Measurements from ENCODE around the gene MAGI1. TPM values are rescaled to one million over a fixed set of nuclear protein-coding genes. Genes with fewer than 3 reads are reported as not detected.

Gene MAGI1
- total and polyA plus RNA-seq, 2 donors (not counting 1 experiment from before 2014, with no cell fraction given) = 0.10 to 0.22 TPM

DNA sequence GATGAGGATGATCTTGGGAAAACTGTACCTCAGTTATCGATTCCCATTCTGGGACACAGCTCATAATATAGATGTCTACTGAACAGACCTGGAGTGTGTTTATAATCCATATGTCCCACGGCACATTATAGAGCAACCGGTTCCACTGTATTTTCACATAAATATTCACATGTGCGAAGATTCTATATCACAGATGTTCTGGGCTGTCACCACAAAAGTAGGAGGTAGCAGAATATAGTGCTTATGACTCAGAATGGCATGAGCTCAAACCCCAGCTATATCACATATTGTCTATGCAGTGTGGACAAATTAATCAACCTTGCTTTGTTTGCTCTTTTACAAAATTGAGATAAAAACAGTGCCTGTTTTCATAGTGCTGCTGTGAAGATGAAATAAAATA, 710.6 kb downstream of the MAGI1 start:
- no peaks in the 10 kb centered on the region for H3K27me3 ChIP-seq (replicated peaks in 1 of 4; ENCODE audit: control extremely low read depth in 1 of 4, control insufficient read depth in 3 of 4, insufficient read depth in 4 of 4, low read length in 3 of 4)
- H2AFZ ChIP-seq (ENCODE audit: insufficient read depth, low read depth, low read length, poor library complexity, severe bottlenecking) = no peak overlapping the region
- ChIA-PET POLR2A (no interaction called here), CTCF (interaction anchor here (0.6 kb wide), 1 partner anchor 25 kb away, joined by 3 read pairs; no protein-coding TSS in a partner anchor)
- DNase-seq (no peak), ATAC-seq (ENCODE audit: low read depth) (no peak)
- no peaks in the 10 kb centered on the region for H3K36me3 ChIP-seq (replicated peaks in 1 of 2; ENCODE audit: control extremely low read depth in 1 of 2, control insufficient read depth in 1 of 2, extremely low read depth in 1 of 2, insufficient read depth in 2 of 2, low read length in 1 of 2)
- H3K27ac Mint-ChIP-seq = no peak overlapping the region
- TF ChIP-seq EZH2 (IDR thresholded peaks at IDR 0.05; ENCODE audit: borderline replicate concordance, insufficient read depth, low read depth, low read length, poor library complexity, severe bottlenecking) = no peak
- TF ChIP-seq, protein P1, sequence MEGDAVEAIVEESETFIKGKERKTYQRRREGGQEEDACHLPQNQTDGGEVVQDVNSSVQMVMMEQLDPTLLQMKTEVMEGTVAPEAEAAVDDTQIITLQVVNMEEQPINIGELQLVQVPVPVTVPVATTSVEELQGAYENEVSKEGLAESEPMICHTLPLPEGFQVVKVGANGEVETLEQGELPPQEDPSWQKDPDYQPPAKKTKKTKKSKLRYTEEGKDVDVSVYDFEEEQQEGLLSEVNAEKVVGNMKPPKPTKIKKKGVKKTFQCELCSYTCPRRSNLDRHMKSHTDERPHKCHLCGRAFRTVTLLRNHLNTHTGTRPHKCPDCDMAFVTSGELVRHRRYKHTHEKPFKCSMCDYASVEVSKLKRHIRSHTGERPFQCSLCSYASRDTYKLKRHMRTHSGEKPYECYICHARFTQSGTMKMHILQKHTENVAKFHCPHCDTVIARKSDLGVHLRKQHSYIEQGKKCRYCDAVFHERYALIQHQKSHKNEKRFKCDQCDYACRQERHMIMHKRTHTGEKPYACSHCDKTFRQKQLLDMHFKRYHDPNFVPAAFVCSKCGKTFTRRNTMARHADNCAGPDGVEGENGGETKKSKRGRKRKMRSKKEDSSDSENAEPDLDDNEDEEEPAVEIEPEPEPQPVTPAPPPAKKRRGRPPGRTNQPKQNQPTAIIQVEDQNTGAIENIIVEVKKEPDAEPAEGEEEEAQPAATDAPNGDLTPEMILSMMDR (IDR thresholded peaks at IDR 0.05) = no peak
- no peaks in the 10 kb centered on the region for H3K27me3 Mint-ChIP-seq
- H3K4me2 ChIP-seq (replicated peaks; ENCODE audit: low read depth, low read length, poor library complexity, severe bottlenecking) = no peak overlapping the region
- 100% methylated on average over 1 of the region's 4 CpGs for WGBS (ENCODE audit: insufficient coverage)
- no peaks in the 10 kb centered on the region for H3K4me1 Mint-ChIP-seq
- no peaks in the 10 kb centered on the region for H3K4me1 ChIP-seq (ENCODE audit: control insufficient read depth in 2 of 2, insufficient read depth in 2 of 2, low read length in 2 of 2)
- H3K4me3 ChIP-seq (ENCODE audit: control extremely low read depth in 1 of 5, extremely low read depth in 1 of 5, insufficient read depth in 1 of 5, low read depth in 2 of 5, low read length in 4 of 5) = no peak overlapping the region
- no peaks in the 10 kb centered on the region for H3K79me2 ChIP-seq (ENCODE audit: control insufficient read depth, insufficient read depth, low read length)
- H3K27ac ChIP-seq (ENCODE audit: low read length in 2 of 2) = no peak overlapping the region
- peaks cover 2% of the 10 kb centered on the region for H3K9me3 Mint-ChIP-seq (ENCODE audit: insufficient read depth)
- intact Hi-C loops (cut with micrococcal nuclease) = no loop called here
- H4K20me1 ChIP-seq (ENCODE audit: control insufficient read depth, insufficient read depth, low read length, poor library complexity, severe bottlenecking) = no peaks in the 10 kb centered on the region
- peaks cover 0 to 4% (median 0%) of the 10 kb centered on the region in 3 donors for H3K9me3 ChIP-seq (ENCODE audit: control extremely low read depth in 1 of 3, control insufficient read depth in 2 of 3, insufficient read depth in 1 of 3, low read length in 2 of 3)
- no peak overlapping the region for H3K4me3 Mint-ChIP-seq
- H3K9ac ChIP-seq (ENCODE audit: low read length) = no peak overlapping the region

DNA sequence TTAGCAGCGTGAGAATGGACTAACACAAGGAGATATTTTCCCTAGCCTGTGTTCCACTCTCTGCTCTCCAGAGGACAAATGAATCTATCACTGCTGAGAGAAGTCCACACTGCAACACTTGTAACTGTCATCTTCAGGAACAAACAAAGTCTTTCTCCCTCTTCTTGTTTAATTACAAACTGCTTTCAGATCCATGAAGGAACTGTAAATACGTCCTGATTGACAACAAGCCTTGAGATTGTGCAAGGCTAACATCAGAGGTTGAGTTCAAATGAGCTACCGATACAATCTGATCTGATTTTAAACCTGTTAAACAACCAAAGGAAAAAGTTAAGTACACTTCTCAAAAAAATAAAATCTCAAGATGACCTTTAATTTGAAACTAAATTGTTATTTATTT, 712.1 kb downstream of the MAGI1 start:
- H3K4me3 Mint-ChIP-seq = no peak overlapping the region
- Histone ChIP-seq H3K9me3 (ENCODE audit: control extremely low read depth in 1 of 3, control insufficient read depth in 2 of 3, insufficient read depth in 1 of 3, low read length in 2 of 3) (peaks cover 0 to 11% (median 0%) of the 10 kb centered on the region in 3 donors), H3K27ac (ENCODE audit: low read length in 2 of 2) (no peak overlapping the region), H3K9ac (ENCODE audit: low read length) (no peak overlapping the region), H3K4me2 (replicated peaks; ENCODE audit: low read depth, low read length, poor library complexity, severe bottlenecking) (no peak overlapping the region), H3K79me2 (ENCODE audit: control insufficient read depth, insufficient read depth, low read length) (no peaks in the 10 kb centered on the region), H4K20me1 (ENCODE audit: control insufficient read depth, insufficient read depth, low read length, poor library complexity, severe bottlenecking) (no peaks in the 10 kb centered on the region), H3K4me1 (ENCODE audit: control insufficient read depth in 2 of 2, insufficient read depth in 2 of 2, low read length in 2 of 2) (no peaks in the 10 kb centered on the region), H3K4me3 (ENCODE audit: control extremely low read depth in 1 of 5, extremely low read depth in 1 of 5, insufficient read depth in 1 of 5, low read depth in 2 of 5, low read length in 4 of 5) (no peak overlapping the region), H3K36me3 (replicated peaks in 1 of 2; ENCODE audit: control extremely low read depth in 1 of 2, control insufficient read depth in 1 of 2, extremely low read depth in 1 of 2, insufficient read depth in 2 of 2, low read length in 1 of 2) (no peaks in the 10 kb centered on the region), H3K27me3 (replicated peaks in 1 of 4; ENCODE audit: control extremely low read depth in 1 of 4, control insufficient read depth in 3 of 4, insufficient read depth in 4 of 4, low read length in 3 of 4) (no peaks in the 10 kb centered on the region), H2AFZ (ENCODE audit: insufficient read depth, low read depth, low read length, poor library complexity, severe bottlenecking) (no peak overlapping the region)
- ATAC-seq (ENCODE audit: low read depth) (no peak), DNase-seq (no peak)
- ChIA-PET CTCF (no interaction called here), POLR2A (no interaction called here)
- no peaks in the 10 kb centered on the region for H3K27me3 Mint-ChIP-seq
- peaks cover 2% of the 10 kb centered on the region for H3K9me3 Mint-ChIP-seq (ENCODE audit: insufficient read depth)
- H3K27ac Mint-ChIP-seq = no peak overlapping the region
- intact Hi-C loops (cut with micrococcal nuclease) = no loop called here
- 78% methylated on average over 1 of the region's 3 CpGs for WGBS (ENCODE audit: insufficient coverage)
- TF ChIP-seq EZH2 (IDR thresholded peaks at IDR 0.05; ENCODE audit: borderline replicate concordance, insufficient read depth, low read depth, low read length, poor library complexity, severe bottlenecking) = no peak
- TF ChIP-seq, protein P1 (IDR thresholded peaks at IDR 0.05) = no peak
- H3K4me1 Mint-ChIP-seq = no peaks in the 10 kb centered on the region
